Spleen (tissue), 7 donors: ENCODE data around the gene KCNG2.

Experiments used
- CTCF ChIP-seq, 11 experiments: fragments of 200-600 bp in 7 of 11; fragments of 450-650 bp in 4 of 11; sonication (generic) in 4 of 11; IDR thresholded peaks in 8 of 11; conservative IDR thresholded peaks in 3 of 11; 1 replicate in 7 of 11; 2 replicates in 4 of 11; pipeline versions ENCODE4 v1.4.0 to v1.8.0; 2016 to 2021; ENCODE audit warnings: antibody characterized with exemption in 11 of 11, inconsistent platforms in 4 of 11, mild to moderate bottlenecking in 1 of 11
- POLR2A ChIP-seq, 3 donors: fragments of 450-650 bp; IDR thresholded peaks; one replicate each; pipeline ENCODE4 v1.5.1; 2017; ENCODE audit warnings: antibody characterized with exemption in 3 of 3, mild to moderate bottlenecking in 1 of 3
- donor health status: DM: no; HTN: no; CAD: no; lungs with moderate emphysema.
- donor health status: DM: no; HTN: no; CAD: no.
- donor health status: DM: no; HTN: no; CAD: no.

- no peak for TF ChIP-seq POLR2A (IDR thresholded peaks at IDR 0.05)
- TF ChIP-seq CTCF (IDR thresholded peaks at IDR 0.05 in 8 of 11, conservative IDR thresholded peaks at IDR 0.05 in 3 of 11) = no peak
Observed at GRCh38 chr18:79861687-79862086, 63.9 kb downstream of the KCNG2 start.
